Measurements from ENCODE around the gene GRIK2.
"Not testable (repeated sequence)": the region's sequence is repeated elsewhere in the genome, so short reads cannot be mapped to it uniquely, and the experiment has no call there.

The GRIK2 gene

GRCh38 chr6:101393251-101393828, at the start of gene GRIK2:
Gene GRIK2 (plus strand): TSS chr6:101393708.
- DNase-seq = no peak

- no peak for DNase-seq
Measured at GRCh38 chr6:101344885-101345284, 48.6 kb upstream of the GRIK2 start.

- DNase-seq = no peak
Measured at GRCh38 chr6:101348816-101349215, 44.7 kb upstream of the GRIK2 start.

GRCh38 chr6:101350631-101351030, 42.9 kb upstream of the GRIK2 start:
- not testable (repeated sequence) for DNase-seq

- DNase-seq = no peak
Measured at GRCh38 chr6:101351173-101351572, 42.3 kb upstream of the GRIK2 start.

- DNase-seq = no peak
Measured at GRCh38 chr6:101352316-101352715, 41.2 kb upstream of the GRIK2 start.

GRCh38 chr6:101365181-101365580, 28.3 kb upstream of the GRIK2 start:
- DNase-seq = no peak

- DNase-seq = no peak
Measured at GRCh38 chr6:101379926-101380325, 13.6 kb upstream of the GRIK2 start.

- no peak for DNase-seq
Measured at GRCh38 chr6:101380897-101381630, 12.4 kb upstream of the GRIK2 start.

GRCh38 chr6:101383747-101384146, 9.8 kb upstream of the GRIK2 start:
- DNase-seq = not testable (repeated sequence)

GRCh38 chr6:101386982-101387381, 6.5 kb upstream of the GRIK2 start:
- no peak for DNase-seq

- no peak for DNase-seq
Measured at GRCh38 chr6:101391772-101392585, 1.5 kb upstream of the GRIK2 start.

GRCh38 chr6:101392586-101393230, 800 bp upstream of the GRIK2 start:
- no peak for DNase-seq

- no peak for DNase-seq
Measured at GRCh38 chr6:101393829-101394251, 332 bp downstream of the GRIK2 start.

GRCh38 chr6:101394936-101395335, 1.4 kb downstream of the GRIK2 start:
- DNase-seq = no peak

- DNase-seq = no peak
Measured at GRCh38 chr6:101395345-101395744, 1.8 kb downstream of the GRIK2 start.

- DNase-seq = no peak
Measured at GRCh38 chr6:101396548-101397173, 3.2 kb downstream of the GRIK2 start.

- no peak for DNase-seq
Measured at GRCh38 chr6:101397199-101397598, 3.7 kb downstream of the GRIK2 start.

- no peak for DNase-seq
Measured at GRCh38 chr6:101398716-101399615, 5.5 kb downstream of the GRIK2 start.

GRCh38 chr6:101399616-101400162, 6.2 kb downstream of the GRIK2 start:
- DNase-seq = no peak

Measured in SIG-M5 (cell line).